K562 (cell line): ENCODE data around the gene DLX2. TPM values are rescaled to one million over a fixed set of nuclear protein-coding genes. Genes with fewer than 3 reads are reported as not detected.
A peak's percentile ranks its signal among the peaks of the same experiment; 100 is the strongest.

Source experiments
- ARHGAP35 ChIP-seq: fragments of 450-650 bp; IDR thresholded peaks from 2 replicates; pipeline ENCODE4 v1.6.1; 2018; ENCODE audit not compliant: partially characterized antibody
- ARID4B ChIP-seq: sonication (generic); formaldehyde crosslinking; IDR thresholded peaks from 2 replicates; pipeline ENCODE4 v1.8.0; 2022; ENCODE audit warnings: mild to moderate bottlenecking, missing genetic modification reagents
- CHCHD3 ChIP-seq: fragments of 250-450 bp; sonication (Bioruptor Pico); IDR thresholded peaks from 2 replicates; pipeline ENCODE4 v2.1.2; 2022; ENCODE audit warnings: mild to moderate bottlenecking
- CREBBP ChIP-seq: IDR thresholded peaks from one replicate; pipeline ENCODE4 v1.6.1; 2012; ENCODE audit warnings: low read depth, mild to moderate bottlenecking, control low read depth, inconsistent platforms, low read length
- DPF2 ChIP-seq: fragments of 450-650 bp; IDR thresholded peaks from 2 replicates; pipeline ENCODE4 v1.6.1; 2016
- FUS ChIP-seq: fragments of 200-400 bp; formaldehyde crosslinking; optimal IDR thresholded peaks from 2 replicates; pipeline ENCODE3; 2017; ENCODE audit warnings: low read depth, low read length
- HDAC1 ChIP-seq, 2 experiments: fragments of 450-650 bp; IDR thresholded peaks; 2 replicates each; pipeline ENCODE4 v1.6.1; 2016 to 2017; ENCODE audit warnings: inconsistent platforms in 1 of 2, mild to moderate bottlenecking in 1 of 2, moderate library complexity in 1 of 2
- MEIS2 ChIP-seq: fragments of 450-650 bp; IDR thresholded peaks from 2 replicates; pipeline ENCODE4 v1.6.1; 2014; ENCODE audit warnings: mild to moderate bottlenecking; ENCODE audit not compliant: partially characterized antibody
- POU5F1 ChIP-seq: fragments of 150-350 bp; IDR thresholded peaks from 2 replicates; pipeline ENCODE4 v1.6.1; 2014; ENCODE audit warnings: borderline replicate concordance, low read length, low read depth, mild to moderate bottlenecking; ENCODE audit not compliant: partially characterized antibody
- RB1 ChIP-seq: fragments of 450-650 bp; IDR thresholded peaks from 2 replicates; pipeline ENCODE4 v1.6.1; 2017; ENCODE audit warnings: low read depth, mild to moderate bottlenecking
- REST ChIP-seq, 2 experiments: fragments of 450-650 bp; formaldehyde crosslinking in 1 of 2; IDR thresholded peaks; 2 replicates each; pipeline versions ENCODE4 v1.4.0 to v1.6.1; 2014 to 2020; ENCODE audit warnings: mild to moderate bottlenecking in 2 of 2, borderline replicate concordance in 1 of 2, low read depth in 1 of 2
- SMC3 ChIP-seq: conservative IDR thresholded peaks from 2 replicates; pipeline ENCODE4 v1.6.1; 2011; ENCODE audit warnings: low read depth, low read length, improper control_type of control experiment; ENCODE audit not compliant: insufficient read depth
- WHSC1 ChIP-seq: IDR thresholded peaks from one replicate; pipeline ENCODE4 v1.6.1; 2012; ENCODE audit warnings: low read length, control low read depth, inconsistent platforms
- ZKSCAN3 ChIP-seq: fragments of 250-450 bp; sonication (Bioruptor Pico); IDR thresholded peaks from 2 replicates; pipeline ENCODE4 v1.4.0; 2020
- ZNF282 ChIP-seq: sonication (generic); formaldehyde crosslinking; IDR thresholded peaks from 2 replicates; pipeline ENCODE4 v1.8.1; 2023; ENCODE audit warnings: missing genetic modification reagents
- ZNF707 ChIP-seq: fragments of 250-450 bp; sonication (Bioruptor Pico); conservative IDR thresholded peaks from 2 replicates; pipeline ENCODE4 v1.8.0; 2022; ENCODE audit warnings: inconsistent platforms, mild to moderate bottlenecking, moderate library complexity
- polyA plus RNA-seq, 8 experiments: library from polyadenylated mRNA; depleted of rRNA in 4 of 8; stranded (reverse) in 5 of 8; unstranded in 3 of 8; fragments of >200 nt; fragmentation: Nextera tagmentation in 2 of 8; fragmentation: Illumina TruSeq in 1 of 8; extraction: Ambion mirVana in 2 of 8; extraction: Trizol in 1 of 8; gene quantifications; 2 replicates each; pipeline versions ENCODE4 v1.2.1 to v1.2.3, GENCODE V29; 2011 to 2014; ENCODE audit warnings: inconsistent platforms in 1 of 8, missing spikeins in 1 of 8
- total RNA-seq, 7 experiments: library from RNA; depleted of rRNA in 6 of 7; stranded (reverse); fragments of >200 nt in 6 of 7; fragmentation: Illumina TruSeq in 2 of 7; extraction: Trizol in 2 of 7; gene quantifications; 2 replicates each; pipeline versions ENCODE4 v1.2.1 to v1.2.3, GENCODE V29; 2011 to 2021; ENCODE audit warnings: low replicate concordance in 1 of 7

Gene DLX2
- total and polyA plus RNA-seq, 9 of the 15 experiments (the other 6 are each of a cell fraction or from before 2014, with no cell fraction given): 0.14 to 4.3 (median 0.86) TPM

GRCh38 chr2:172098650-172099471, 3.8 kb downstream of the DLX2 start (continued):
- TF ChIP-seq FUS (peak; percentile 89), ZNF707 (no peak), DPF2 (peak; percentile 87), ZKSCAN3 (CRISPR knock-in tag) (no peak), CHCHD3 (CRISPR knock-in tag) (no peak), HDAC1 (IDR thresholded peaks at IDR 0.05) (peak in 1 of 2 experiments; percentile 79; a peak in 2 of 4 replicates), WHSC1 (no peak), ARHGAP35 (peak; percentile 70), ARID4B (0 out of 2 replicates have a peak, but pooled peaks have one; percentile 2), POU5F1 (no peak), SMC3 (no peak), REST (IDR thresholded peaks at IDR 0.05; ENCODE audit: borderline replicate concordance) (peak; percentile 67; the same call in 1 of the 2 replicates), REST (CRISPR knock-in tag; IDR thresholded peaks at IDR 0.05; ENCODE audit: low read depth) (peak; percentile 60), RB1 (peak; percentile 93), ZNF282 (CRISPR knock-in tag) (0 out of 2 replicates have a peak, but pooled peaks have one; percentile 77), CREBBP (no peak), MEIS2 (peak; percentile 58)
